ENCODE measurements around the gene METAP1D.

METAP1D gene

GRCh38 chr2:172094294-172095145 lies 94.8 kb downstream of the METAP1D start:
- no peak for DNase-seq

- no peak for DNase-seq
Observed at GRCh38 chr2:172095146-172095904, 95.6 kb downstream of the METAP1D start.

- DNase-seq: no peak
Observed at GRCh38 chr2:172095905-172096625, 96.3 kb downstream of the METAP1D start.

- no peak for DNase-seq
Observed at GRCh38 chr2:172096626-172097547, 97.1 kb downstream of the METAP1D start.

GRCh38 chr2:172097557-172098131 lies 97.9 kb downstream of the METAP1D start:
- no peak for DNase-seq

GRCh38 chr2:172098287-172098649 lies 98.5 kb downstream of the METAP1D start:
- DNase-seq: no peak

GRCh38 chr2:172098650-172099471 lies 99.1 kb downstream of the METAP1D start:
- no peak for DNase-seq

- no peak for DNase-seq
Observed at GRCh38 chr2:172099472-172100079, 99.8 kb downstream of the METAP1D start.

- no peak for DNase-seq
Observed at GRCh38 chr2:172100080-172100934, 100.6 kb downstream of the METAP1D start.

- DNase-seq: no peak
Observed at GRCh38 chr2:172100935-172101820, 101.4 kb downstream of the METAP1D start.

GRCh38 chr2:172101821-172102390 lies 102.2 kb downstream of the METAP1D start:
- DNase-seq: no peak

GRCh38 chr2:172102391-172103359 lies 102.9 kb downstream of the METAP1D start, which contains the start of gene DLX2:
Gene DLX2, minus strand, starts transcription at chr2:172102900. Its CDS starts 362 bp downstream, at chr2:172102538.
- peak; percentile 93 for DNase-seq

- peak; percentile 17 for DNase-seq
Observed at GRCh38 chr2:172103471-172104272, 103.9 kb downstream of the METAP1D start.

GRCh38 chr2:172105471-172106107 lies 105.8 kb downstream of the METAP1D start:
- no peak for DNase-seq

All from NCI-H1436 treated with DMSO at 0.1 percent for 48 hours (cell line).